ENCODE data around the gene PSMD1. TPM values are rescaled to one million over a fixed set of nuclear protein-coding genes. Genes with fewer than 3 reads are reported as not detected.

The PSMD1 gene
- total RNA-seq, 4 donors from 2014 or later, result 24.3 to 85.3 (median 74.7) TPM

DNA sequence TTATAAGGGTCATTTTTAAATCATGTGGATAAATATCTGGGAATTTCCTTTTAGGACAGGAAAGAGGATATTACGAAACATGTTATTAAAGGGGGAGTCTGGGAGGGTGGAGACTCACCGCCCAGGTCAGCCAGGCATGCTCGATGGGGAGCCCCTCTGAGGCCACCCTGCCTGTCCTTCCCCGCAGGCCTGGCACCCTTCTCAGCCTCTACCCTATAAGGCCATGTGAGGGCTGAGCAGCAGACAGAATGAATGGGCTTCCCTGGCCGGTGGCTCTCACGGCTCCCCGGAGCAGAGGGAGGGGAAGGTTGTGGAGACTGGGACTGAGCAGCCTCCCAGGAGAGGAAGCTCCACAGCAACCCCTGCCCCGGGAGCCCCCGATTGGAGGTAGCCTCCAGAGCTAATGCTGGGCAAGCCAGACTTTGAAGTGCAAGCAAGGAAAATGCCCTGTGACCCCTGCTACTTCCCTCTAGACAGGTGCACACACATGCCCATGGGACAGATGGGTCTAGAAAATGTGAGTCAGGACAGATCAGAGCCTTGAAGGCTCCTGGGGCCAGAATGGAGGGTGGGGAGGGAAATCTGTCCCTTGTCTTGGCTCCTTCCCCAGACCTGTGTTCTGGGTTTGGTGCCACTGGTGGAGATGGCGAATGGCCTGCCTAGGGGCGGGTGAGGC is 128.5 kb downstream of the PSMD1 start:
- WGBS, 2 donors (ENCODE audit: low coverage in 1 of 2), result 75 to 86% methylated on average over 4 to 8 of the region's 11 CpGs
- no peak for DNase-seq
- H3K27ac ChIP-seq, result no peak overlapping the region

GRCh38 chr2:231185886-231186285 is 129.2 kb downstream of the PSMD1 start:
- in situ Hi-C loops (cut with MboI; ENCODE audit: low pct_ligation_motif_present in 1 of 4, low pct_unique_long_range_greater_than_20kb in 1 of 4, low sequenced_read_pairs in 3 of 4), result no loop called here
- WGBS, 2 donors (ENCODE audit: low coverage in 1 of 2), result 48% methylated on average over 2 of the region's 4 CpGs; no CpG with 5 or more reads in 1 of the 2 donors
- intact Hi-C loops (cut with DNase I; ENCODE audit: low total_unique reads), result no loop called here
- H3K9me3 ChIP-seq, result no peaks in the 10 kb centered on the region
- no peaks in the 10 kb centered on the region for H3K36me3 ChIP-seq
- TF ChIP-seq, protein P1, sequence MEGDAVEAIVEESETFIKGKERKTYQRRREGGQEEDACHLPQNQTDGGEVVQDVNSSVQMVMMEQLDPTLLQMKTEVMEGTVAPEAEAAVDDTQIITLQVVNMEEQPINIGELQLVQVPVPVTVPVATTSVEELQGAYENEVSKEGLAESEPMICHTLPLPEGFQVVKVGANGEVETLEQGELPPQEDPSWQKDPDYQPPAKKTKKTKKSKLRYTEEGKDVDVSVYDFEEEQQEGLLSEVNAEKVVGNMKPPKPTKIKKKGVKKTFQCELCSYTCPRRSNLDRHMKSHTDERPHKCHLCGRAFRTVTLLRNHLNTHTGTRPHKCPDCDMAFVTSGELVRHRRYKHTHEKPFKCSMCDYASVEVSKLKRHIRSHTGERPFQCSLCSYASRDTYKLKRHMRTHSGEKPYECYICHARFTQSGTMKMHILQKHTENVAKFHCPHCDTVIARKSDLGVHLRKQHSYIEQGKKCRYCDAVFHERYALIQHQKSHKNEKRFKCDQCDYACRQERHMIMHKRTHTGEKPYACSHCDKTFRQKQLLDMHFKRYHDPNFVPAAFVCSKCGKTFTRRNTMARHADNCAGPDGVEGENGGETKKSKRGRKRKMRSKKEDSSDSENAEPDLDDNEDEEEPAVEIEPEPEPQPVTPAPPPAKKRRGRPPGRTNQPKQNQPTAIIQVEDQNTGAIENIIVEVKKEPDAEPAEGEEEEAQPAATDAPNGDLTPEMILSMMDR (IDR thresholded peaks at IDR 0.05), result no peak
- TF ChIP-seq EP300 (IDR thresholded peaks at IDR 0.05; ENCODE audit: low read depth) (no peak), POLR2A (IDR thresholded peaks at IDR 0.05) (no peak), POLR2AphosphoS5 (IDR thresholded peaks at IDR 0.05) (no peak)
- no peak for DNase-seq
- no peak overlapping the region for H3K27ac ChIP-seq
- H3K4me1 ChIP-seq, result peaks cover 0 to 12% (median 9%) of the 10 kb centered on the region in 4 donors
- no peaks in the 10 kb centered on the region for H3K27me3 ChIP-seq
- H3K4me3 ChIP-seq, result no peak overlapping the region

More for the DNA sequence above, 128.5 kb downstream of the PSMD1 start:
- intact Hi-C loops (cut with DNase I; ENCODE audit: low total_unique reads) (no loop called here), in situ Hi-C loops (cut with MboI; ENCODE audit: low pct_ligation_motif_present in 1 of 4, low pct_unique_long_range_greater_than_20kb in 1 of 4, low sequenced_read_pairs in 3 of 4) (no loop called here)
- Histone ChIP-seq H3K4me1 (peaks cover 0 to 5% (median 3%) of the 10 kb centered on the region in 4 donors), H3K27me3 (no peaks in the 10 kb centered on the region), H3K9me3 (no peaks in the 10 kb centered on the region), H3K36me3 (no peaks in the 10 kb centered on the region), H3K4me3 (no peak overlapping the region)
- TF ChIP-seq, protein P1 (IDR thresholded peaks at IDR 0.05), result no peak
- TF ChIP-seq EP300 (IDR thresholded peaks at IDR 0.05; ENCODE audit: low read depth) (no peak), POLR2A (IDR thresholded peaks at IDR 0.05) (no peak), POLR2AphosphoS5 (IDR thresholded peaks at IDR 0.05) (no peak)

- Histone ChIP-seq H3K4me3 (no peak overlapping the region), H3K36me3 (no peaks in the 10 kb centered on the region), H3K27me3 (no peaks in the 10 kb centered on the region), H3K4me1 (peaks cover 0 to 16% (median 12%) of the 10 kb centered on the region in 4 donors), H3K9me3 (no peaks in the 10 kb centered on the region), H3K27ac (no peak overlapping the region)
- in situ Hi-C loops (cut with MboI; ENCODE audit: low pct_ligation_motif_present in 1 of 4, low pct_unique_long_range_greater_than_20kb in 1 of 4, low sequenced_read_pairs in 3 of 4), result no loop called here
- TF ChIP-seq, protein P1 (IDR thresholded peaks at IDR 0.05), result no peak
- TF ChIP-seq POLR2AphosphoS5 (IDR thresholded peaks at IDR 0.05), result no peak
- intact Hi-C loops (cut with DNase I; ENCODE audit: low total_unique reads), result no loop called here
- no peak for DNase-seq
- WGBS, 2 donors (ENCODE audit: low coverage in 1 of 2), result 98% methylated on average over 7 of the region's 7 CpGs; no CpG with 5 or more reads in 1 of the 2 donors
Measured at GRCh38 chr2:231186325-231186724, 129.7 kb downstream of the PSMD1 start.

- 75 to 79% methylated on average over 12 to 18 of the region's 18 CpGs for WGBS, 2 donors (ENCODE audit: low coverage in 1 of 2)
- in situ Hi-C loops (cut with MboI; ENCODE audit: low pct_ligation_motif_present in 1 of 4, low pct_unique_long_range_greater_than_20kb in 1 of 4, low sequenced_read_pairs in 3 of 4) (no loop called here), intact Hi-C loops (cut with DNase I; ENCODE audit: low total_unique reads) (no loop called here)
Measured at GRCh38 chr2:231187736-231188505, 131.3 kb downstream of the PSMD1 start.

More at GRCh38 chr2:231187736-231188505, 131.3 kb downstream of the PSMD1 start:
- no peak for DNase-seq
- H3K4me1 ChIP-seq, result peaks cover 0 to 22% (median 17%) of the 10 kb centered on the region in 4 donors
- H3K9me3 ChIP-seq, result no peaks in the 10 kb centered on the region
- TF ChIP-seq POLR2A (IDR thresholded peaks at IDR 0.05) (no peak), EP300 (IDR thresholded peaks at IDR 0.05; ENCODE audit: low read depth) (no peak), POLR2AphosphoS5 (IDR thresholded peaks at IDR 0.05) (no peak)
- TF ChIP-seq, protein P1 (IDR thresholded peaks at IDR 0.05), result no peak
- no peak overlapping the region for H3K4me3 ChIP-seq
- no peaks in the 10 kb centered on the region for H3K36me3 ChIP-seq
- no peaks in the 10 kb centered on the region for H3K27me3 ChIP-seq
- H3K27ac ChIP-seq, result peak overlapping the region in 1 of 4 donors; percentile 89
